Type B pancreatic cell (in vitro differentiated cells): ENCODE measurements around the gene SPRTN. TPM values are rescaled to one million over a fixed set of nuclear protein-coding genes. Genes with fewer than 3 reads are reported as not detected.
A peak's percentile ranks its signal among the peaks of the same experiment; 100 is the strongest.

Source experiments
- DNase-seq: peaks from one replicate; pipeline ENCODE4 v3.0.0; 2021; ENCODE audit warnings: mixed read lengths; ENCODE audit not compliant: unreplicated experiment; ENCODE audit errors: extremely low spot score
- H3K27ac Mint-ChIP-seq: 2 replicates; pipeline ENCODE4 v1.8.0; 2021; ENCODE audit warnings: mild to moderate bottlenecking, mixed read lengths
- H3K27me3 Mint-ChIP-seq: 2 replicates; pipeline ENCODE4 v1.8.0; 2021; ENCODE audit warnings: mixed read lengths
- H3K36me3 Mint-ChIP-seq: 2 replicates; pipeline ENCODE4 v1.8.0; 2021; ENCODE audit warnings: mixed read lengths
- H3K4me1 Mint-ChIP-seq: one replicate; pipeline ENCODE4 v1.8.0; 2021; ENCODE audit warnings: mixed read lengths; ENCODE audit not compliant: unreplicated experiment
- H3K4me3 Mint-ChIP-seq: 2 replicates; pipeline ENCODE4 v1.8.0; 2021; ENCODE audit warnings: mild to moderate bottlenecking, mixed read lengths
- H3K9me3 Mint-ChIP-seq: 2 replicates; pipeline ENCODE4 v1.8.0; 2021; ENCODE audit warnings: mixed read lengths
- total RNA-seq: library from RNA; stranded (reverse); gene quantifications from 2 replicates; pipeline ENCODE4 v1.2.1, GENCODE V29; 2021; ENCODE audit warnings: low replicate concordance
- TF ChIP-seq, protein P1 (sequence below): fragments of 200-600 bp; sonication (generic); conservative IDR thresholded peaks from 2 replicates; pipeline ENCODE4 v1.5.0; 2021; ENCODE audit warnings: antibody characterized with exemption, mild to moderate bottlenecking

SPRTN gene
- total RNA-seq, 1 donor from 2014 or later: 14.5 TPM

GRCh38 chr1:231329483-231329882 is 8.6 kb upstream of the SPRTN start:
- no peaks in the 10 kb centered on the region for H3K9me3 Mint-ChIP-seq
- no peak for DNase-seq
- TF ChIP-seq, protein P1, sequence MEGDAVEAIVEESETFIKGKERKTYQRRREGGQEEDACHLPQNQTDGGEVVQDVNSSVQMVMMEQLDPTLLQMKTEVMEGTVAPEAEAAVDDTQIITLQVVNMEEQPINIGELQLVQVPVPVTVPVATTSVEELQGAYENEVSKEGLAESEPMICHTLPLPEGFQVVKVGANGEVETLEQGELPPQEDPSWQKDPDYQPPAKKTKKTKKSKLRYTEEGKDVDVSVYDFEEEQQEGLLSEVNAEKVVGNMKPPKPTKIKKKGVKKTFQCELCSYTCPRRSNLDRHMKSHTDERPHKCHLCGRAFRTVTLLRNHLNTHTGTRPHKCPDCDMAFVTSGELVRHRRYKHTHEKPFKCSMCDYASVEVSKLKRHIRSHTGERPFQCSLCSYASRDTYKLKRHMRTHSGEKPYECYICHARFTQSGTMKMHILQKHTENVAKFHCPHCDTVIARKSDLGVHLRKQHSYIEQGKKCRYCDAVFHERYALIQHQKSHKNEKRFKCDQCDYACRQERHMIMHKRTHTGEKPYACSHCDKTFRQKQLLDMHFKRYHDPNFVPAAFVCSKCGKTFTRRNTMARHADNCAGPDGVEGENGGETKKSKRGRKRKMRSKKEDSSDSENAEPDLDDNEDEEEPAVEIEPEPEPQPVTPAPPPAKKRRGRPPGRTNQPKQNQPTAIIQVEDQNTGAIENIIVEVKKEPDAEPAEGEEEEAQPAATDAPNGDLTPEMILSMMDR: no peak
- H3K27ac Mint-ChIP-seq: no peak overlapping the region
- H3K27me3 Mint-ChIP-seq: no peaks in the 10 kb centered on the region
- peaks cover 16% of the 10 kb centered on the region for H3K4me1 Mint-ChIP-seq
- H3K4me3 Mint-ChIP-seq: no peak overlapping the region
- H3K36me3 Mint-ChIP-seq: peaks cover 4% of the 10 kb centered on the region

- Mint-ChIP-seq H3K27me3 (no peaks in the 10 kb centered on the region), H3K27ac (no peak overlapping the region), H3K4me3 (no peak overlapping the region), H3K4me1 (peaks cover 32% of the 10 kb centered on the region), H3K36me3 (peaks cover 12% of the 10 kb centered on the region), H3K9me3 (no peaks in the 10 kb centered on the region)
- TF ChIP-seq, protein P1: no peak
- no peak for DNase-seq
Observed at GRCh38 chr1:231332761-231333160, 5.3 kb upstream of the SPRTN start.

DNA sequence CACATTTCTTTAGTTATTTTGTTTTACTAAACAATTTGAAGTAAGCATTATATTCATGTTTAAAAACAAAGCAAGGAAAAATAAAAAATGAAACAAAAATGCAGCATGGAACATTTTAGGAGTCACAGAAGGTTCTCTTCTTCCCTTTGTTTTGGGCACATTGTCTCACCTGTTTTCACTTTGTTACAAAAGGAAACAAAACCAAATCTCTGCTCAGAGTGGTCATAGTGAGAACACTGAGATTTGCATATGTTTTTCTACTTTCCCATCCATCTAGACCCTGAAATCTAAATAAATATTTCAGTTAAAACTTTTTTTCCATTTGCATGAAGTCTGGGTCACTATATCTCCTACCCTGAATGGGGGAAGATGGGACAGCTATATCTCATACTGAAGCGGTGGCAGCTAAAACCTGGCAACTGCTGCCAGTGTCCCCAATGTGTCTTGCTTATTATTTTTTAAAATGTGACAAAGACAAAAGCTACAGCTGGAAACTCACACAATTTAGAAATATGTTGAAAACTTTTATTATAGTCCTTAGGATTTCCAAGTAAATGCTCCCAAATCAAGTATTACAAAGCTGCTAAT is 3.9 kb upstream of the SPRTN start:
- Mint-ChIP-seq H3K9me3 (no peaks in the 10 kb centered on the region), H3K4me3 (peak overlapping the region; percentile 94), H3K4me1 (peaks cover 33% of the 10 kb centered on the region), H3K27me3 (no peaks in the 10 kb centered on the region), H3K27ac (no peak overlapping the region), H3K36me3 (peaks cover 12% of the 10 kb centered on the region)
- no peak for DNase-seq
- TF ChIP-seq, protein P1: no peak

- Mint-ChIP-seq H3K4me3 (peak overlapping the region; percentile 94), H3K4me1 (peaks cover 38% of the 10 kb centered on the region), H3K27ac (no peak overlapping the region)
Observed at GRCh38 chr1:231334952-231335351, 3.1 kb upstream of the SPRTN start.

GRCh38 chr1:231335663-231336602 is 2.2 kb upstream of the SPRTN start:
- Mint-ChIP-seq H3K36me3 (peaks cover 18% of the 10 kb centered on the region), H3K27ac (peak overlapping the region; percentile 99), H3K9me3 (no peaks in the 10 kb centered on the region), H3K27me3 (no peaks in the 10 kb centered on the region), H3K4me1 (peaks cover 38% of the 10 kb centered on the region), H3K4me3 (peak overlapping the region; percentile 94)
- TF ChIP-seq, protein P1: no peak
- DNase-seq: no peak

More at GRCh38 chr1:231334952-231335351, 3.1 kb upstream of the SPRTN start:
- no peak for DNase-seq
- Mint-ChIP-seq H3K36me3 (peaks cover 18% of the 10 kb centered on the region), H3K27me3 (no peaks in the 10 kb centered on the region), H3K9me3 (no peaks in the 10 kb centered on the region)
- TF ChIP-seq, protein P1: no peak
